ENCODE results near the gene LTBP4. TPM values are rescaled to one million over a fixed set of nuclear protein-coding genes. Genes with fewer than 3 reads are reported as not detected.
A peak's percentile ranks its signal among the peaks of the same experiment; 100 is the strongest.
"Not testable (repeated sequence)": the region's sequence is repeated elsewhere in the genome, so short reads cannot be mapped to it uniquely, and the experiment has no call there.

LTBP4 gene
- polyA plus RNA-seq, 3 donors, result 156 to 325 (median 271) TPM

GRCh38 chr19:40638327-40638726 lies 37.2 kb downstream of the LTBP4 start:
- DNase-seq (ENCODE audit: extremely low read depth in 1 of 11, low read depth in 9 of 11, low spot score in 4 of 11), result no peak

GRCh38 chr19:40639638-40639982 lies 38.4 kb downstream of the LTBP4 start:
- DNase-seq (ENCODE audit: extremely low read depth in 1 of 11, low read depth in 9 of 11, low spot score in 4 of 11), result no peak

DNA sequence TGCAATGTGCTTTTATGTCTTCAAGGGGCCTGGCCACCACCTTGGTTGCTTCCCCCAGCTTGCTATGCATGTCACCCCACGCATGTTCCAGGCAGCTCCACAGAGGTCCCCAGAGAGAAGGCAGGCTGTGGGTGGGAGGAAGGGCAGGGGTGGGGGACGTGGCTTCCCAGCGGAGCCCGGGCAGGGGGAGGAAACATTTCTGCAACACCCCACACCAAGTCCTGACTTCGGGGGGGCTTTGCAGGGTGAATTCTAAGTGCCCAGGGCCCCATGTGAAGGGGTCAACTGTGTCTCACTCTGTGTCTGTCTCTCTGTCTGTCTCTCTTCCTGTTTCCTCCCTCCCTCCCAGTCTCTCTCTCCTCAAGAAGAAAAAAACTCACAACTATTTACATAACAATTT lies 39.6 kb downstream of the LTBP4 start:
- peak in 1 of 11 donors; percentile 17 for DNase-seq (ENCODE audit: extremely low read depth in 1 of 11, low read depth in 9 of 11, low spot score in 4 of 11)

GRCh38 chr19:40641281-40641680 lies 40.1 kb downstream of the LTBP4 start:
- no peak for DNase-seq (ENCODE audit: extremely low read depth in 1 of 11, low read depth in 9 of 11, low spot score in 4 of 11)

DNA sequence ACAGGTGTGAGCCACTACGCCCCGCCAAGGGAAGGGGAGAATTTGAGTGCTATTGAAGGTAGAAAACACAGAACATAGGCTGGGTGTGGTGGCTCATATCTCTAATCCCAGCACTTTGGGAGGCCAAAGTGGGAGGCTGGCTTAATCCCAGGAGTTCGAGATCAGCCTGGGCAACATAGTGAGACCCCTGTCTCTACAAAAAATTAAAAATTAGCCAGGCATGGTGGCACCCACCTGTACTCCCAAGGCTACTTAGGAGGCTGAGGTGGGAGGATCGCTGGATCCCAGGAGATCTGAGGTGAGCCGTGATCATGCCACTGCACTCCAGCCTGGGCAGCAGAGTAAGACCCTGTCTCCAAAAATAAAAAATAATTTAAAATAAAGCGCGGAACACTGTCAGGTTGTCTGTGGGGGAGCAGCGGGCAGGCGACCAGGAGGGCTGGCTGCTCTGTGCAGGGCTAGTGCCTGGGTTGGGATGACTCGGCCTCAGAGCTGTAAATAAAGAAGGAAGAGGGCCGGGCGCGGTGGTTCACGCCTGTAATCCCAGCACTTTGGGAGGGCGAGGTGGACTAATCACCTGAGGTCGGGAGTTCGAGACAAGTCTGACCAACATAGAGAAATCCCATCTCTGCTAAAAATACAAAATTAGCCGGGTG lies 41.0 kb downstream of the LTBP4 start:
- DNase-seq (ENCODE audit: extremely low read depth in 1 of 11, low read depth in 9 of 11, low spot score in 4 of 11), result no peak

DNA sequence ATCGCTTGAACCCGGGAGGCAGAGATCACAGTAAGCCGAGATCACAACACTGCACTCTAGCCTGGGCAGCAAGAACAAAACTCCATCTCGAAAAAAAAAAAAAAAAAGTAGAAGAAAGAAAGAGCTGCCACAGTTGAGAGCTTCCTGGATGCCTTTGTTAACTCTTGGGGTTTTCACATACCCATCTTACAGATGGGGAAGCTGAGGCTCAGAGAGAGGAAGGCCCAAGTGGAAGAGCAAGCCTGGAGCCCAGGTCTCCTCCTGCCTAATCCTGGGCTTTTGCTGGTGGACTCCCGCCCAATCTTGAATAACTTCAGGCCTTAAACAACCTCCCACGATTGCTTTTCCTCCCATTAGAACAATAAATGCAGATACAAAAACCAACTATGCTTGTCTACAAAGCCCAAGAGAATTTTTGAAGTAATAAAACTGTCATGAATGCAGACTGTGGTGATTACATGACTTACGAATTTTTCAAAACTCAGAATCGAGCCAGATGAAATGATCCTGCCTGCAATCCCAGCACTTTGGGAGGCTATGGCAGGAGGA lies 41.7 kb downstream of the LTBP4 start:
- DNase-seq (ENCODE audit: extremely low read depth in 1 of 11, low read depth in 9 of 11, low spot score in 4 of 11), result no peak

DNA sequence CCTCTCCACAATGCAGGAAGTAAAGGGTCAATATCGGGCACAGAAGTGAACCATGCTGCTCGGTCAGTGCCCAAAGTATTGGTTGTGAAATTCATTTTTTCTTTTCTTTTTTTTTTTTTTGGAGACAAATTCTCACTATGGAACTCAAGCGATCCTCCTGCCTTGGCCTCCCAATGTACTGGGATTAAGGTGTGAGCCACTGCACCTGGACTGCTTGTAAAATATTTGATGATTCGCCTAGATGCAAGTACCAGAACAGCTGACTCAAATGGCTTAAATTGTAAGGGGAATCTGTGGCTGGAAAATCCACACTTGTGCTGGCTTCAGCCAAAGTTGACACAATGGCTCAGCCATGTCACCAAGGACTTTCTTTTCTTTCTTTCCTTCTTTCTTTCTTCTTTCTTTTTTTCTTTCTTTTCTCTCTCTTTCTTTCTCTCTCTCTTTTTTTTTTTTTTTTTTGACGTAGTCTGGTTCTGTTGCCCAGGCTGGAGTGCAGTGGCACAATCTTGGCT lies 45.6 kb downstream of the LTBP4 start:
- DNase-seq (ENCODE audit: extremely low read depth in 1 of 11, low read depth in 9 of 11, low spot score in 4 of 11), result no peak

- DNase-seq (ENCODE audit: extremely low read depth in 1 of 11, low read depth in 9 of 11, low spot score in 4 of 11), result not testable (repeated sequence)
These were observed 48.9 kb downstream of the LTBP4 start for GRCh38 chr19:40649903-40650675.

DNA sequence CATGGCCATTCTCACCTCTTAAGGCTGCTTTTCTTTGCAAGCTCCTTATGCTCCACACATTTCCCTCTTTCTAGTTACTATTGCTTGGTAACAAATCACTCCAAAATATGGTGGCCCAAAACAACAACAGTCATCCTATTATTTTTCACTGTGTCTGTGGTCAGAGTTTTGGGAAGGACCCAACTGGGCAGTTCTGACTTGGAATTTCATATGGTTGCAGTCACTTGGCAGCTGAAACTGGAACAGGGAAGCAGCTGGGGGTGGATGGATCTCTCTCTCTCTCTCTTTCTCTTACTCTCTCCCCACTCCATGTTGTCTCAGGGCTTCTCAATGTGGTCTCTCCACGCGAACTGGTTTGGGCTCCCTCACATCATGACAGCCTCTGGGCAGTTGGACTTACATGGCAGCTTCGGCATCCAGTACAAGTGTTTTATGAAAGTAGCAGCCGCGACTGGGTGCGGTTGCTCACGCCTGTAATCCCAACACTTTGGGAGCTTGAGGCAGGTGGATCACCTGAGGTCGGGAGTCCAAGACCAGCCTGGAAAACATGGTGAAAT lies 49.7 kb downstream of the LTBP4 start:
- no peak for DNase-seq (ENCODE audit: extremely low read depth in 1 of 11, low read depth in 9 of 11, low spot score in 4 of 11)

GRCh38 chr19:40652303-40652702 lies 51.1 kb downstream of the LTBP4 start:
- DNase-seq (ENCODE audit: extremely low read depth in 1 of 11, low read depth in 9 of 11, low spot score in 4 of 11), result not testable (repeated sequence)

- not testable (repeated sequence) for DNase-seq (ENCODE audit: extremely low read depth in 1 of 11, low read depth in 9 of 11, low spot score in 4 of 11)
These were observed 54.5 kb downstream of the LTBP4 start for GRCh38 chr19:40655684-40656083.

DNA sequence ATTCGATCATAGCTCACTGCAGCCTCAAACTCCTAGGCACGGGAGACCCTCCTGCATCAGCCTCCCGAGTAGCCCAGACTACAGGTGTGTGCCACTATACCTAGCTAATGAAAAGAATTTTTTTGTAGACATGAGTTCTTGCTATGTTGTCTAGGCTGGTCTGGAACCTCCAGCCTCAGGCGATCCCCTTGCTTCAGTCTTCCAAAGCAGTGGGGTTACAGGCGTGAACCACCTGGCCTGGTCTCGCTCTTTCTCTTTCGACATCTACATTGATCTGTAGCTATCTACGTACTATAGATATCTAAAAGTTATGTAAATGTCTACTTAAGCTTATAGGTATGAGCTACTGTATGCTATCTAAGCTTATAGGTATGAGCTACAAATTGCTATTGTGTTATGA lies 56.9 kb downstream of the LTBP4 start:
- DNase-seq (ENCODE audit: extremely low read depth in 1 of 11, low read depth in 9 of 11, low spot score in 4 of 11), result no peak

DNA sequence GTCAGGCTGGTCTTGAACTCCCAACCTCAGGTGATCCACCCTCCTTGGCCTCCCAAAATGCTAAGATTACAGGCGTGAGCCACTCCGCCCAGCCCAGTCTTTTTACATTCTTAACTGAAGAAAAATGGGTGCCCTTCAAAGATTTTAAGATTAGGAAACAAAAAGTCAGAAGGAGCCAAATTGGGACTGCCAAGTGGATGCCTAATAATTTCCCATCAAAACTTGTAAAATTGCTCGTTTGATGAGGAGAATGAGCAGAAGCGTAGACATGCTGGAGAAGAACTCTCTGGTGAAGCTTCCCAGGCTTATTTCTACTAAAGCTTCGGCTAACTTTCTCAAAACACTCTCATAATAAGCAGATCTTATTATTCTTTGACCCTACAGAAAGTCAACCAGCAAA lies 57.9 kb downstream of the LTBP4 start:
- DNase-seq (ENCODE audit: extremely low read depth in 1 of 11, low read depth in 9 of 11, low spot score in 4 of 11), result no peak

GRCh38 chr19:40659566-40659965 lies 58.4 kb downstream of the LTBP4 start:
- no peak for DNase-seq (ENCODE audit: extremely low read depth in 1 of 11, low read depth in 9 of 11, low spot score in 4 of 11)

DNA sequence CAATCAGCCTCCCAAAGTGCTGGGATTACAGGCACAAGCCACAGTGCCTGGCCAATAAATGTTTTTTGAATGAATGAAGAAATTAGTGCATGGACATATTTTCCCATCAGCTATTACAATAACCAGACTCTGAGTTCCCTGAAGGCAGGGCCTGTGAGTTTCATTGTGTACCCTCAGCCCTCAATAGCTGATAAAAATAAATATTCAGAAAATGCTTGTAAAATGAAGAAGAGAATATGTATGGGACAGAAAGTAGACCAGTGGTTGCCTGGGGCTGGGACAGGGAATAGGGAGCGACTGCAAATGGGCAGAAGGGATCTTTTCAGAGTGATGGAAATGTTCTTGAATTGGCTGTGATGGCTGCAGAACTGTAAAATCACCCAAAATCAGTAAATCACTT lies 60.4 kb downstream of the LTBP4 start:
- DNase-seq (ENCODE audit: extremely low read depth in 1 of 11, low read depth in 9 of 11, low spot score in 4 of 11), result no peak

DNA sequence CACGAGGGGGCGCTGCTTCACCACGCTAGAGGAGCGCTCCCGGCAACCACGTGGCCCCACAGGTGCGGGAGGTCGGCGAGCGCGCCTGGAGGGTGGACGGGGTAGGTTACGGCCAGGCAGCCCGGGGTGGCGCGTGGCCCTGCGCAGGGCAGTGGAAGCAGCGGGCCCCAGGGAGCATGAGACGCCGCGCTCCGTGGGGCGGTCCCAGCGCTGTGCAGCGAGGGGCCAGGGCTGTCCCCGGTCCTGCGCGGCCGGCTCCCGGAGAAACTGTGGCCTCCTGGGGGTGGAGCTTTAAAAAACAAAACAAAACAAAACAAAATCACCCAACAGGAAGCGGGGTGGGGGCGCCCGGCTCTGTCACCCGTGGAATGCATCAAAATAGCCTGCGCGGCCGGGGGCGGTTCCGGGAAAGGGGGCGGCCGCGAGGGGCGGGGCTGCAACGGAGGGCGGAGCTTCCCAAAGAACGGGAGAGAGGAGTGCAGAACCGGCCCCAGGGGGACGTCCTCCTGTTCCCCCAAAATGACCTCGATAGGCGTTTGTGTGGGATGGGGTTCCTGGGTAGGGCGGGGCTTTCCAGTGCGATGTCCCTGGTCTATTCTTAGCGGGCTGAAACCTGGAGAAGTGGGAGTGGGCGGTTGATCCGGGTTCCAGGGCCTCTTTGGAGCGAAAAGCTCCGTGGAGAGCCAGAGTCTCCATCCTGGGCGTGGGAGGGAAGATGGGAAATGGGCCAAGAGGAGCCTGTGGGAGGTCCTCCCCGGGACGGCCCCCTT lies 61.9 kb downstream of the LTBP4 start:
- peak; percentile 58 to 87 (median 84) for DNase-seq (ENCODE audit: extremely low read depth in 1 of 11, low read depth in 9 of 11, low spot score in 4 of 11)

DNA sequence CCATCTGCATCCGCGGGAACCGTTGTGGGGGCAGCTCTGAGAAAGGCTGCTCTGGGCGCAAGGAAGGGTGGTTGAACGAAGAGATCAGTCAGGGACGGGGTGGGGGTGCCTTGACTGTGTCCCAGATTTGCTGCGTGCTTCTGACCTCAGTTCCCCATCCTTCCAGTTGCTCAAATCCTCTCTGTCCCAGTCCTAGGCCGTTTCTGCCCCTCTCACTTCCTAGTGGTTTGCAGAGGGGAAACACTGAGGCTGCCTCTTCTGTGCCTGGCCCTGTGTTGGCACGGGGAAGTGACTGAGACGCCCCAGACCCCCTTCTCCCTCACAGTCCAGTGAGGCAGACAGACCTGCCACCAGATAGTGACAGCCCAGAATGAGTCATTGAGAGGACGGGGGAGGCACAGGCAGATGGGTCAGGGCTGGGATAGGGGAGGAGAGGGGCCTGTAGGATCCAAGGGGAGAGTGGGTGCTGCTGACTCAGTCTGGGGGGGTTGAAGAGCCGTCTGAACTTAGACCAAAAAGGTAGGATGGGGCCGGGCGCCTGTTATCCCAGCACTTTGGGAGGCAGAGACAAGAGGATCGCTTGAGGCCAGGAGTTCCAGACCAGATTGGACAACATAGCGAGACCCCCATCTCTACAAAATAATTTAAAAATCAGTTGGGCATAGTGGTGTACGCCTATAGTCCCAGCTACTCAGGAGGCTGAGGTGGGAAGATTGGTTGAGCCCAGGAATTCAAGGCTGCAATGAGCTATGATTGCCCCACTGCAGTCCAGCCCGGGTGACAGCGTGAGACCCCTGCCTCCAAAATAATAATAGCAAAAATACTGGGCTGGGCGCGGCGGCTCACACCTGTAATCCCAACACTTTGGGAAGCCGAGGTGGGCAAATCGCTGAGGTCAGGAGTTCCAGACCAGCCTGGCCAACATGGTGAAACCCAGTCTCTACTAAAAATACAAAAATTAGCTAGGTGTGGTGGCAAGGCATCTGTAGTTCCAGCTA lies 62.8 kb downstream of the LTBP4 start:
- no peak for DNase-seq (ENCODE audit: extremely low read depth in 1 of 11, low read depth in 9 of 11, low spot score in 4 of 11)

DNA sequence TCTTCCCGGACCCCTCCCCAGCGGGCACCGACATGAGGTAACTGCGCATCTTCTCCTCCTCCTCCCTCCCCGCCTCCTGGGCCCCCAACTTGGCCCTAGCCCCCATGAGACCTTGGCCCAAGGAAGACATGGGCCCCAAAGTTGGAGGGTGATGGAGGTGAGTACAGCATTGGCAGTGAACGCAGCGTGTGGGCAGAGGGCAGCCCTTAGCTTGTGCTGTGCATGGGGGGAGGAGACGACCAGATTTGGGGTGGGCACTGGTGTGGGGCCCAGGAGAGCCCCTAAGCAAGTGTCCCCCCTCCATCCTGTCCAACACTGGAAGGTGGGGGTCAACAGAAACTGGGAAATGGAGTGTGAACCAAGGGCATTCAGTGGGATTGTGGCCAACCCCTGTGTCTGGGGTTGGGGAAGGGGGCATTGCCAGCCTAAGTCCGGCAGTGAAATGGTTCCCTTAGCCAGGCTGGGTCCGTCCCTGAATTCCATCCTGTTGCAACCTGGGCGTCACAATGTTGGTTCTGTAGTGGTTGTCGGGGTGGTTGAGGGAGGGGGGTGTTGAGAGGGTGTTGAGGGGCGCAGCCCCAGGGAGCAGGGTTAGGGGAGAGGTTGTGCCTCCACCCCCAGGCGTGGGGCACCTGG lies 65.8 kb downstream of the LTBP4 start:
- no peak for DNase-seq (ENCODE audit: extremely low read depth in 1 of 11, low read depth in 9 of 11, low spot score in 4 of 11)
